Measurements from ENCODE around the gene SGIP1.

GRCh38 chr1:66637146-66637545, 103.2 kb downstream of the SGIP1 start:
- TF ChIP-seq, protein P1, sequence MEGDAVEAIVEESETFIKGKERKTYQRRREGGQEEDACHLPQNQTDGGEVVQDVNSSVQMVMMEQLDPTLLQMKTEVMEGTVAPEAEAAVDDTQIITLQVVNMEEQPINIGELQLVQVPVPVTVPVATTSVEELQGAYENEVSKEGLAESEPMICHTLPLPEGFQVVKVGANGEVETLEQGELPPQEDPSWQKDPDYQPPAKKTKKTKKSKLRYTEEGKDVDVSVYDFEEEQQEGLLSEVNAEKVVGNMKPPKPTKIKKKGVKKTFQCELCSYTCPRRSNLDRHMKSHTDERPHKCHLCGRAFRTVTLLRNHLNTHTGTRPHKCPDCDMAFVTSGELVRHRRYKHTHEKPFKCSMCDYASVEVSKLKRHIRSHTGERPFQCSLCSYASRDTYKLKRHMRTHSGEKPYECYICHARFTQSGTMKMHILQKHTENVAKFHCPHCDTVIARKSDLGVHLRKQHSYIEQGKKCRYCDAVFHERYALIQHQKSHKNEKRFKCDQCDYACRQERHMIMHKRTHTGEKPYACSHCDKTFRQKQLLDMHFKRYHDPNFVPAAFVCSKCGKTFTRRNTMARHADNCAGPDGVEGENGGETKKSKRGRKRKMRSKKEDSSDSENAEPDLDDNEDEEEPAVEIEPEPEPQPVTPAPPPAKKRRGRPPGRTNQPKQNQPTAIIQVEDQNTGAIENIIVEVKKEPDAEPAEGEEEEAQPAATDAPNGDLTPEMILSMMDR (conservative IDR thresholded peaks at IDR 0.05; ENCODE audit: low read depth in 2 of 2) = no peak
- TF ChIP-seq POLR2AphosphoS5 (IDR thresholded peaks at IDR 0.05; ENCODE audit: low read depth) = no peak
- TF ChIP-seq JUNB (IDR thresholded peaks at IDR 0.05; ENCODE audit: unreplicated experiment) = no peak
- TF ChIP-seq ZNF114 (CRISPR knock-in tag; IDR thresholded peaks at IDR 0.05) = no peak
- TF ChIP-seq CREB1 (CRISPR knock-in tag; IDR thresholded peaks at IDR 0.05; ENCODE audit: low read depth) = no peak
- TF ChIP-seq EZH2 (IDR thresholded peaks at IDR 0.05; ENCODE audit: low read depth, unreplicated experiment) = no peak
- no peak for TF ChIP-seq EZH2phosphoT487 (IDR thresholded peaks at IDR 0.05; ENCODE audit: unreplicated experiment)
- TF ChIP-seq, protein P2, sequence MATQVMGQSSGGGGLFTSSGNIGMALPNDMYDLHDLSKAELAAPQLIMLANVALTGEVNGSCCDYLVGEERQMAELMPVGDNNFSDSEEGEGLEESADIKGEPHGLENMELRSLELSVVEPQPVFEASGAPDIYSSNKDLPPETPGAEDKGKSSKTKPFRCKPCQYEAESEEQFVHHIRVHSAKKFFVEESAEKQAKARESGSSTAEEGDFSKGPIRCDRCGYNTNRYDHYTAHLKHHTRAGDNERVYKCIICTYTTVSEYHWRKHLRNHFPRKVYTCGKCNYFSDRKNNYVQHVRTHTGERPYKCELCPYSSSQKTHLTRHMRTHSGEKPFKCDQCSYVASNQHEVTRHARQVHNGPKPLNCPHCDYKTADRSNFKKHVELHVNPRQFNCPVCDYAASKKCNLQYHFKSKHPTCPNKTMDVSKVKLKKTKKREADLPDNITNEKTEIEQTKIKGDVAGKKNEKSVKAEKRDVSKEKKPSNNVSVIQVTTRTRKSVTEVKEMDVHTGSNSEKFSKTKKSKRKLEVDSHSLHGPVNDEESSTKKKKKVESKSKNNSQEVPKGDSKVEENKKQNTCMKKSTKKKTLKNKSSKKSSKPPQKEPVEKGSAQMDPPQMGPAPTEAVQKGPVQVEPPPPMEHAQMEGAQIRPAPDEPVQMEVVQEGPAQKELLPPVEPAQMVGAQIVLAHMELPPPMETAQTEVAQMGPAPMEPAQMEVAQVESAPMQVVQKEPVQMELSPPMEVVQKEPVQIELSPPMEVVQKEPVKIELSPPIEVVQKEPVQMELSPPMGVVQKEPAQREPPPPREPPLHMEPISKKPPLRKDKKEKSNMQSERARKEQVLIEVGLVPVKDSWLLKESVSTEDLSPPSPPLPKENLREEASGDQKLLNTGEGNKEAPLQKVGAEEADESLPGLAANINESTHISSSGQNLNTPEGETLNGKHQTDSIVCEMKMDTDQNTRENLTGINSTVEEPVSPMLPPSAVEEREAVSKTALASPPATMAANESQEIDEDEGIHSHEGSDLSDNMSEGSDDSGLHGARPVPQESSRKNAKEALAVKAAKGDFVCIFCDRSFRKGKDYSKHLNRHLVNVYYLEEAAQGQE (IDR thresholded peaks at IDR 0.05; ENCODE audit: unreplicated experiment) = no peak

All from GM23338 (cell line).